ENCODE results near the gene IL23R. TPM values are rescaled to one million over a fixed set of nuclear protein-coding genes. Genes with fewer than 3 reads are reported as not detected.
"Not testable (repeated sequence)": the region's sequence is repeated elsewhere in the genome, so short reads cannot be mapped to it uniquely, and the experiment has no call there.

The IL23R gene
- total and polyA plus RNA-seq, 2 experiments from 2014 or later, result not detected

DNA sequence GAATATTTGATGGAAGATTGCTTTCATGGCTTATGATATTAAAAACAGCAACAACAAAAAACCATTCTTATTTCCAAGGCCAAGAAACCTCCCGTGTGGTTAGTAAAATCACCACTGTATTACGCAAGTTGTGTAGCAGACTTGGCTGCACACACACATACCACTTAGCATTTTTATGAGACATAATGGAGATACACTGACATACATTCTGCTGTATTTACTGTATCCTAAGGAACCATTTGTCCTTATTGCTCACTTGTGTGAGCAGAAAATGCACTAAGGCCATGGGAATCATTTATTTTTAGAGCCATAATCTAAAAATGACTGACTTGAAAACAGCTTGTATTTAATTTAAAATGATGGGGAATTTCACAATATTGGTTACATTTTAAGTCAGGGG is 30.9 kb upstream of the IL23R start:
- Histone ChIP-seq H3K36me3 (no peaks in the 10 kb centered on the region), H3K4me1 (ENCODE audit: low read depth) (peaks cover 4% of the 10 kb centered on the region), H3K27me3 (no peaks in the 10 kb centered on the region), H3K9me3 (ENCODE audit: low read depth) (no peaks in the 10 kb centered on the region), H3K4me3 (no peak overlapping the region), H3K27ac (no peak overlapping the region)
- TF ChIP-seq, protein P1, sequence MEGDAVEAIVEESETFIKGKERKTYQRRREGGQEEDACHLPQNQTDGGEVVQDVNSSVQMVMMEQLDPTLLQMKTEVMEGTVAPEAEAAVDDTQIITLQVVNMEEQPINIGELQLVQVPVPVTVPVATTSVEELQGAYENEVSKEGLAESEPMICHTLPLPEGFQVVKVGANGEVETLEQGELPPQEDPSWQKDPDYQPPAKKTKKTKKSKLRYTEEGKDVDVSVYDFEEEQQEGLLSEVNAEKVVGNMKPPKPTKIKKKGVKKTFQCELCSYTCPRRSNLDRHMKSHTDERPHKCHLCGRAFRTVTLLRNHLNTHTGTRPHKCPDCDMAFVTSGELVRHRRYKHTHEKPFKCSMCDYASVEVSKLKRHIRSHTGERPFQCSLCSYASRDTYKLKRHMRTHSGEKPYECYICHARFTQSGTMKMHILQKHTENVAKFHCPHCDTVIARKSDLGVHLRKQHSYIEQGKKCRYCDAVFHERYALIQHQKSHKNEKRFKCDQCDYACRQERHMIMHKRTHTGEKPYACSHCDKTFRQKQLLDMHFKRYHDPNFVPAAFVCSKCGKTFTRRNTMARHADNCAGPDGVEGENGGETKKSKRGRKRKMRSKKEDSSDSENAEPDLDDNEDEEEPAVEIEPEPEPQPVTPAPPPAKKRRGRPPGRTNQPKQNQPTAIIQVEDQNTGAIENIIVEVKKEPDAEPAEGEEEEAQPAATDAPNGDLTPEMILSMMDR (IDR thresholded peaks at IDR 0.05; ENCODE audit: low read depth, low read length), result no peak
- peak in 1 of 2 donors; percentile 96 for DNase-seq (ENCODE audit: low read depth in 1 of 2, low spot score in 1 of 2)

DNA sequence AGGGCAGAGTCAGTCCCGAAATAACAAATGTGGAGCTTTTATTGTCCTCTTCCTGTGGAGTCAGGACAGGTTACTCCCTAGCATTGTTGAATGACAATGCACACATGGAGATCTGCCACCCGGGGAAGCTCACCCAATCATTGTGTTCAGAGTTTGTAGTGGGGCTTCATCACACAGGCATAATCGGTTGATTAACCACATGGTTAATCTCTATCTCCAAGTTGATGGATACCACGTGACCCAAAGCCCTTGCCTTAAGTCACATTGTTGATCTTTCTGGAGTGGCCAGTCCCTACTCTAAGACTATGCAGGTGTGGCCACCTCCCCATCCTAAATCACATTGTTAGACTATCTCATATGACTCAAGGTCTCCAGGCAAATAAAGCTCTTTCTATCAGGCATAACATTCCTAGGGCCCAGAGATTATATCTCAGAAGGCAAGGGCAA is 28.9 kb upstream of the IL23R start:
- Histone ChIP-seq H3K36me3 (no peaks in the 10 kb centered on the region), H3K4me1 (ENCODE audit: low read depth) (peaks cover 8% of the 10 kb centered on the region), H3K9me3 (ENCODE audit: low read depth) (no peaks in the 10 kb centered on the region), H3K27ac (no peak overlapping the region), H3K27me3 (no peaks in the 10 kb centered on the region), H3K4me3 (no peak overlapping the region)
- DNase-seq (ENCODE audit: low read depth in 1 of 2, low spot score in 1 of 2), result no peak
- TF ChIP-seq, protein P1 (IDR thresholded peaks at IDR 0.05; ENCODE audit: low read depth, low read length), result no peak

- no peak overlapping the region for H3K4me3 ChIP-seq
- no peaks in the 10 kb centered on the region for H3K36me3 ChIP-seq
- peaks cover 8% of the 10 kb centered on the region for H3K4me1 ChIP-seq (ENCODE audit: low read depth)
- no peak overlapping the region for H3K27ac ChIP-seq
- H3K27me3 ChIP-seq, result no peaks in the 10 kb centered on the region
- no peak for DNase-seq (ENCODE audit: low read depth in 1 of 2, low spot score in 1 of 2)
- no peaks in the 10 kb centered on the region for H3K9me3 ChIP-seq (ENCODE audit: low read depth)
- TF ChIP-seq, protein P1 (IDR thresholded peaks at IDR 0.05; ENCODE audit: low read depth, low read length), result no peak
Measured at GRCh38 chr1:67138813-67139499, 27.3 kb upstream of the IL23R start.

GRCh38 chr1:67140460-67140859 is 25.8 kb upstream of the IL23R start:
- no peaks in the 10 kb centered on the region for H3K36me3 ChIP-seq
- no peaks in the 10 kb centered on the region for H3K27me3 ChIP-seq
- no peak overlapping the region for H3K27ac ChIP-seq
- TF ChIP-seq, protein P1 (IDR thresholded peaks at IDR 0.05; ENCODE audit: low read depth, low read length), result no peak
- no peak overlapping the region for H3K4me3 ChIP-seq
- no peak for DNase-seq (ENCODE audit: low read depth in 1 of 2, low spot score in 1 of 2)
- H3K4me1 ChIP-seq (ENCODE audit: low read depth), result peaks cover 5% of the 10 kb centered on the region
- no peaks in the 10 kb centered on the region for H3K9me3 ChIP-seq (ENCODE audit: low read depth)

GRCh38 chr1:67141832-67142231 is 24.4 kb upstream of the IL23R start:
- not testable (repeated sequence) for H3K4me1 ChIP-seq (ENCODE audit: low read depth); H3K4me3 ChIP-seq; H3K27ac ChIP-seq; H3K36me3 ChIP-seq; DNase-seq (ENCODE audit: low read depth in 1 of 2, low spot score in 1 of 2); H3K9me3 ChIP-seq (ENCODE audit: low read depth); H3K27me3 ChIP-seq

- Histone ChIP-seq H3K4me3 (no peak overlapping the region), H3K9me3 (ENCODE audit: low read depth) (no peaks in the 10 kb centered on the region), H3K36me3 (no peaks in the 10 kb centered on the region), H3K4me1 (ENCODE audit: low read depth) (peaks cover 5% of the 10 kb centered on the region), H3K27ac (no peak overlapping the region), H3K27me3 (no peaks in the 10 kb centered on the region)
- DNase-seq (ENCODE audit: low read depth in 1 of 2, low spot score in 1 of 2), result no peak
- TF ChIP-seq, protein P1 (IDR thresholded peaks at IDR 0.05; ENCODE audit: low read depth, low read length), result no peak
Measured at GRCh38 chr1:67142931-67143330, 23.3 kb upstream of the IL23R start.

All from cardiac muscle cell (in vitro differentiated cells and primary cell).